HCT116 (cell line): ENCODE results near the gene CCDC187. TPM values are rescaled to one million over a fixed set of nuclear protein-coding genes. Genes with fewer than 3 reads are reported as not detected.

Experiments used
- ATAC-seq: fragments of 200-7000 bp; cut with Tn5 transposase; 2 replicates; pipeline ENCODE4 v1.9.1; 2020; ENCODE audit warnings: mild to moderate bottlenecking, moderate library complexity
- BruUV-seq: library from RNA; stranded (reverse); fragments of 400-500 nt; replicated peaks from 2 replicates; lab custom pipeline; 2021; lab: Mats Ljungman, UMichigan
- CTCF ChIA-PET: fragments of 300-600 bp; sonication (Branson Sonifier 250); formaldehyde crosslinking; loops from one replicate; lab custom pipeline; 2021; ENCODE audit warnings: antibody characterized with exemption; lab: Charles Lee
- POLR2A ChIA-PET: fragments of 300-600, 350-600 bp; sonication (Branson Sonifier 250); formaldehyde crosslinking; loops from one replicate; lab custom pipeline; 2021; ENCODE audit warnings: antibody characterized with exemption; lab: Charles Lee
- RAD21 ChIA-PET, 2 experiments: fragments of 300-600 bp; sonication (Branson Sonifier 250); formaldehyde crosslinking; loops; one replicate each; lab custom pipeline; 2023; ENCODE audit warnings: low total read pairs in 2 of 2; ENCODE audit not compliant: uncharacterized antibody in 2 of 2, unreplicated experiment in 2 of 2, low non-redundant PET in 1 of 2; lab: Charles Lee
- DNase-seq: peaks from one replicate; pipeline ENCODE4 v3.0.0-alpha.2; 2010; ENCODE audit warnings: low read depth, low spot score
- H2AFZ ChIP-seq: fragments of 200-600 bp; shearing (Covaris generic), sonication (generic); 2 replicates; pipeline ENCODE4 v1.6.1; 2017; ENCODE audit warnings: low read depth, mixed run types, mixed read lengths, antibody characterized with exemption, low read length; ENCODE audit not compliant: poor library complexity, severe bottlenecking
- H3K27ac ChIP-seq: 2 replicates; pipeline ENCODE4 v1.5.1; 2012; ENCODE audit warnings: low read depth, low read length
- H3K27me3 ChIP-seq: fragments of 200-600 bp; sonication (generic); 2 replicates; pipeline ENCODE4 v1.6.1; 2016; ENCODE audit warnings: mixed run types, low read length, mixed read lengths; ENCODE audit not compliant: insufficient read depth
- H3K36me3 ChIP-seq, 2 experiments: fragments of 200-500 bp in 1 of 2; fragments of 200-600 bp in 1 of 2; sonication (Bioruptor generic) in 1 of 2; sonication (generic) in 1 of 2; 2 replicates each; pipeline versions ENCODE4 v1.5.1 to v1.6.1; 2014 to 2016; ENCODE audit warnings: low read length in 2 of 2, inconsistent platforms in 1 of 2, mixed read lengths in 1 of 2, mixed run types in 1 of 2; ENCODE audit not compliant: insufficient read depth in 2 of 2, control insufficient read depth in 1 of 2
- H3K4me1 ChIP-seq, 2 experiments: fragments of 200-600 bp in 1 of 2; sonication (generic) in 1 of 2; 2 replicates each; pipeline versions ENCODE4 v1.5.1 to v1.6.1; 2012 to 2017; ENCODE audit warnings: low read length in 2 of 2, inconsistent platforms in 1 of 2, mild to moderate bottlenecking in 1 of 2, mixed read lengths in 1 of 2, mixed run types in 1 of 2, moderate library complexity in 1 of 2; ENCODE audit not compliant: insufficient read depth in 2 of 2, control insufficient read depth in 1 of 2
- H3K4me2 ChIP-seq: fragments of 200-600 bp; sonication (generic); 2 replicates; pipeline ENCODE4 v1.6.1; 2017; ENCODE audit warnings: mixed run types, low read length, mixed read lengths
- H3K4me3 ChIP-seq, 2 experiments: fragments of 200-600 bp in 1 of 2; sonication (generic) in 1 of 2; replicated peaks in 1 of 2; 2 replicates each; pipeline ENCODE4 v1.5.1; 2011 to 2016; ENCODE audit warnings: low read length in 2 of 2, control low read depth in 1 of 2, low read depth in 1 of 2, mild to moderate bottlenecking in 1 of 2, mixed read lengths in 1 of 2, mixed run types in 1 of 2
- H3K79me2 ChIP-seq: fragments of 200-600 bp; sonication (generic); 2 replicates; pipeline ENCODE4 v1.6.1; 2017; ENCODE audit warnings: mild to moderate bottlenecking, mixed run types, low read length, moderate library complexity, mixed read lengths; ENCODE audit not compliant: insufficient read depth
- H3K9ac ChIP-seq: fragments of 200-600 bp; sonication (generic); 2 replicates; pipeline ENCODE4 v1.6.1; 2016; ENCODE audit warnings: low read length, mixed read lengths
- H3K9me2 ChIP-seq: fragments of 200-600 bp; sonication (generic), shearing (Covaris generic); 2 replicates; pipeline ENCODE4 v1.6.1; 2017; ENCODE audit warnings: mixed run types, mild to moderate bottlenecking, moderate library complexity; ENCODE audit not compliant: insufficient read depth
- H3K9me3 ChIP-seq, 2 experiments: fragments of 200-500 bp in 1 of 2; fragments of 200-600 bp in 1 of 2; sonication (Bioruptor generic) in 1 of 2; sonication (generic) in 1 of 2; 2 replicates each; pipeline ENCODE4 v1.6.1; 2014 to 2017; ENCODE audit warnings: low read length in 2 of 2, mixed read lengths in 2 of 2, inconsistent platforms in 1 of 2, low read depth in 1 of 2, mild to moderate bottlenecking in 1 of 2, mixed run types in 1 of 2, moderate library complexity in 1 of 2; ENCODE audit not compliant: control insufficient read depth in 1 of 2, insufficient read depth in 1 of 2
- H4K20me1 ChIP-seq: fragments of 200-600 bp; sonication (generic), shearing (Covaris generic); 2 replicates; pipeline ENCODE4 v1.6.1; 2017; ENCODE audit warnings: mixed run types, mild to moderate bottlenecking, moderate library complexity; ENCODE audit not compliant: insufficient read depth
- ATF3 ChIP-seq: IDR thresholded peaks from 2 replicates; pipeline ENCODE4 v1.6.1; 2012
- CBX3 ChIP-seq: IDR thresholded peaks from 2 replicates; pipeline ENCODE4 v1.6.1; 2012; ENCODE audit warnings: low read depth
- CEBPB ChIP-seq: IDR thresholded peaks from 2 replicates; pipeline ENCODE4 v1.6.1; 2012; ENCODE audit warnings: low read depth
- EGR1 ChIP-seq: IDR thresholded peaks from 2 replicates; pipeline ENCODE4 v1.6.1; 2012; ENCODE audit warnings: low read depth
- ELF1 ChIP-seq: IDR thresholded peaks from 2 replicates; pipeline ENCODE4 v1.6.1; 2012; ENCODE audit warnings: low read depth, borderline replicate concordance
- EZH2 ChIP-seq: fragments of 200-600 bp; sonication (generic); IDR thresholded peaks from 2 replicates; pipeline ENCODE4 v1.6.1; 2017; ENCODE audit warnings: antibody characterized with exemption, mixed run types
- FOSL1 ChIP-seq: IDR thresholded peaks from 2 replicates; pipeline ENCODE4 v1.6.1; 2012; ENCODE audit warnings: low read depth
- JUND ChIP-seq: IDR thresholded peaks from 2 replicates; pipeline ENCODE4 v1.6.1; 2012
- MAX ChIP-seq: IDR thresholded peaks from 2 replicates; pipeline ENCODE4 v1.6.1; 2012
- POLR2A ChIP-seq: IDR thresholded peaks from 2 replicates; pipeline ENCODE4 v1.7.0; 2011; ENCODE audit warnings: borderline replicate concordance; ENCODE audit not compliant: insufficient read depth, insufficient read length; ENCODE audit errors: extremely low read depth
- POLR2AphosphoS5 ChIP-seq: IDR thresholded peaks from 2 replicates; pipeline ENCODE4 v1.6.1; 2011; ENCODE audit warnings: mild to moderate bottlenecking, low read depth, low read length, moderate library complexity
- RAD21 ChIP-seq: IDR thresholded peaks from 2 replicates; pipeline ENCODE4 v1.6.1; 2012; ENCODE audit warnings: low read depth, mild to moderate bottlenecking
- SP1 ChIP-seq: IDR thresholded peaks from 2 replicates; pipeline ENCODE4 v1.6.1; 2012; ENCODE audit warnings: low read depth
- SRF ChIP-seq: IDR thresholded peaks from 2 replicates; pipeline ENCODE4 v1.6.1; 2012; ENCODE audit warnings: low read depth
- TCF7L2 ChIP-seq: IDR thresholded peaks from 2 replicates; pipeline ENCODE4 v1.7.0; 2011; ENCODE audit warnings: borderline replicate concordance, inconsistent platforms; ENCODE audit not compliant: insufficient read depth, insufficient read length; ENCODE audit errors: extremely low read depth
- YY1 ChIP-seq: IDR thresholded peaks from 2 replicates; pipeline ENCODE4 v1.6.1; 2011; ENCODE audit warnings: low read length, low read depth, moderate library complexity, mild to moderate bottlenecking; ENCODE audit not compliant: insufficient replicate concordance; ENCODE audit errors: extremely low read depth
- ZBTB33 ChIP-seq: IDR thresholded peaks from 2 replicates; pipeline ENCODE4 v1.6.1; 2011; ENCODE audit warnings: mild to moderate bottlenecking, low read length, moderate library complexity; ENCODE audit not compliant: insufficient replicate concordance; ENCODE audit errors: extremely low read depth
- intact Hi-C: fragments of 100-400 bp; cut with micrococcal nuclease; formaldehyde crosslinking; loops from 2 replicates; pipeline ENCODE4 v1.10.0; 2022
- total RNA-seq: library from RNA; stranded (reverse); gene quantifications from one replicate; pipeline ENCODE4 v1.2.1, GENCODE V29; 2021; ENCODE audit not compliant: unreplicated experiment

Gene CCDC187
- total RNA-seq, 1 experiment from 2014 or later, result 4.6 TPM

GRCh38 chr9:136278221-136278620 lies 25.7 kb downstream of the CCDC187 start (continued):
- TF ChIP-seq POLR2AphosphoS5, result no peak
- TF ChIP-seq POLR2A, result no peak
- no peak for TF ChIP-seq SRF

- intact Hi-C loops, result no loop called here
- no TSS peak for BruUV-seq
- CTCF ChIA-PET, result interaction anchor here (0.5 kb wide), 1 partner anchor 110 kb away, joined by 3 read pairs; no protein-coding TSS in a partner anchor
These were observed 26.1 kb downstream of the CCDC187 start for GRCh38 chr9:136277746-136278145.

More at GRCh38 chr9:136277746-136278145, 26.1 kb downstream of the CCDC187 start:
- H3K4me2 ChIP-seq, result no peak overlapping the region
- H3K4me1 ChIP-seq, result no peaks in the 10 kb centered on the region
- no peaks in the 10 kb centered on the region for H4K20me1 ChIP-seq
- H3K79me2 ChIP-seq, result no peaks in the 10 kb centered on the region
- H3K27me3 ChIP-seq, result no peaks in the 10 kb centered on the region
- ATAC-seq, result no peak
- no peaks in the 10 kb centered on the region for H3K36me3 ChIP-seq
- no peaks in the 10 kb centered on the region for H3K9me3 ChIP-seq
- POLR2A ChIA-PET, result no interaction called here
- H3K27ac ChIP-seq, result no peak overlapping the region
- no peak for TF ChIP-seq ATF3
- no peak for TF ChIP-seq CBX3
- TF ChIP-seq EZH2, result no peak
- no peak for TF ChIP-seq YY1
- TF ChIP-seq POLR2A, result no peak
- TF ChIP-seq EGR1, result no peak
- no peak for TF ChIP-seq MAX
- TF ChIP-seq JUND, result no peak
- TF ChIP-seq SP1, result no peak
- no peak for TF ChIP-seq SRF
- no peak for TF ChIP-seq FOSL1
- no peak for TF ChIP-seq RAD21
- TF ChIP-seq ELF1, result no peak
- TF ChIP-seq CEBPB, result no peak
- TF ChIP-seq ZBTB33, result no peak
- TF ChIP-seq TCF7L2, result no peak
- DNase-seq, result no peak
- H2AFZ ChIP-seq, result no peak overlapping the region
- H3K9me2 ChIP-seq, result no peaks in the 10 kb centered on the region
- H3K4me3 ChIP-seq, result no peak overlapping the region
- RAD21 ChIA-PET, result no interaction called here
- no peak overlapping the region for H3K9ac ChIP-seq
